ACC112 (cell line): ENCODE data around the gene ACP1.
A peak's percentile ranks its signal among the peaks of the same experiment; 100 is the strongest.

ENCODE experiments used
- H2AFZ ChIP-seq: fragments of 200-600 bp; sonication (generic); one replicate; pipeline ENCODE4 v1.6.0; 2017; ENCODE audit warnings: antibody characterized with exemption, low read length; ENCODE audit not compliant: unreplicated experiment
- H3K27ac ChIP-seq: fragments of 200-600 bp; sonication (generic); 2 replicates; pipeline ENCODE4 v1.5.1; 2014; ENCODE audit warnings: low read depth, mild to moderate bottlenecking, antibody characterized with exemption, low read length, moderate library complexity
- H3K27me3 ChIP-seq: fragments of 200-600 bp; sonication (generic); 2 replicates; pipeline ENCODE4 v1.6.1; 2014; ENCODE audit warnings: mild to moderate bottlenecking, antibody characterized with exemption, low read length, moderate library complexity, mixed read lengths; ENCODE audit not compliant: insufficient read depth
- H3K36me3 ChIP-seq: fragments of 200-600 bp; sonication (generic); 2 replicates; pipeline ENCODE4 v1.6.1; 2016; ENCODE audit warnings: mild to moderate bottlenecking, antibody characterized with exemption, low read length, moderate library complexity, mixed read lengths; ENCODE audit not compliant: insufficient read depth
- H3K4me1 ChIP-seq: fragments of 200-600 bp; sonication (generic); one replicate; pipeline ENCODE4 v1.6.1; 2016; ENCODE audit warnings: low read length, mixed read lengths; ENCODE audit not compliant: insufficient read depth, unreplicated experiment, control insufficient read depth
- H3K4me3 ChIP-seq: fragments of 200-600 bp; sonication (generic); 2 replicates; pipeline ENCODE4 v1.5.1; 2014; ENCODE audit warnings: mild to moderate bottlenecking, low read depth, low read length
- H3K79me2 ChIP-seq: fragments of 200-600 bp; sonication (generic); one replicate; pipeline ENCODE4 v1.6.0; 2016; ENCODE audit warnings: low read length; ENCODE audit not compliant: control insufficient read depth, unreplicated experiment, insufficient read depth

ACP1 gene

GRCh38 chr2:255195-255594, 9.6 kb upstream of the ACP1 start:
- Histone ChIP-seq H3K4me3 (no peak overlapping the region), H2AFZ (no peak overlapping the region), H3K79me2 (no peaks in the 10 kb centered on the region), H3K36me3 (peaks cover 8% of the 10 kb centered on the region), H3K27me3 (no peaks in the 10 kb centered on the region), H3K4me1 (no peaks in the 10 kb centered on the region), H3K27ac (no peak overlapping the region)

- no peak overlapping the region for H2AFZ ChIP-seq
- H3K36me3 ChIP-seq, result peaks cover 17% of the 10 kb centered on the region
- no peak overlapping the region for H3K4me3 ChIP-seq
- no peaks in the 10 kb centered on the region for H3K79me2 ChIP-seq
- no peaks in the 10 kb centered on the region for H3K27me3 ChIP-seq
- no peaks in the 10 kb centered on the region for H3K4me1 ChIP-seq
- no peak overlapping the region for H3K27ac ChIP-seq
Measured at GRCh38 chr2:256094-256493, 8.7 kb upstream of the ACP1 start.

GRCh38 chr2:257429-257828, 7.3 kb upstream of the ACP1 start:
- no peak overlapping the region for H2AFZ ChIP-seq
- H3K4me1 ChIP-seq, result no peaks in the 10 kb centered on the region

GRCh38 chr2:257842-258241, 6.9 kb upstream of the ACP1 start:
- Histone ChIP-seq H3K4me3 (no peak overlapping the region), H3K36me3 (peaks cover 18% of the 10 kb centered on the region), H3K27ac (no peak overlapping the region), H3K4me1 (no peaks in the 10 kb centered on the region), H3K27me3 (no peaks in the 10 kb centered on the region), H2AFZ (no peak overlapping the region), H3K79me2 (no peaks in the 10 kb centered on the region)

More at GRCh38 chr2:257429-257828, 7.3 kb upstream of the ACP1 start:
- Histone ChIP-seq H3K4me3 (no peak overlapping the region), H3K79me2 (no peaks in the 10 kb centered on the region), H3K27ac (no peak overlapping the region), H3K27me3 (no peaks in the 10 kb centered on the region), H3K36me3 (peaks cover 18% of the 10 kb centered on the region)

- peaks cover 9% of the 10 kb centered on the region for H3K79me2 ChIP-seq
- H3K27ac ChIP-seq, result no peak overlapping the region
- peaks cover 5% of the 10 kb centered on the region for H3K4me1 ChIP-seq
- H2AFZ ChIP-seq, result no peak overlapping the region
- no peaks in the 10 kb centered on the region for H3K27me3 ChIP-seq
- H3K4me3 ChIP-seq, result no peak overlapping the region
- peaks cover 18% of the 10 kb centered on the region for H3K36me3 ChIP-seq
Measured at GRCh38 chr2:258933-259332, 5.8 kb upstream of the ACP1 start.

- Histone ChIP-seq H3K27ac (no peak overlapping the region), H3K4me1 (peaks cover 5% of the 10 kb centered on the region), H3K4me3 (no peak overlapping the region), H2AFZ (no peak overlapping the region), H3K36me3 (peaks cover 18% of the 10 kb centered on the region), H3K27me3 (no peaks in the 10 kb centered on the region), H3K79me2 (peaks cover 10% of the 10 kb centered on the region)
Measured at GRCh38 chr2:259789-260331, 4.9 kb upstream of the ACP1 start.

- peaks cover 18% of the 10 kb centered on the region for H3K79me2 ChIP-seq
- no peak overlapping the region for H3K4me3 ChIP-seq
- H3K4me1 ChIP-seq, result peaks cover 5% of the 10 kb centered on the region
- no peaks in the 10 kb centered on the region for H3K27me3 ChIP-seq
- no peak overlapping the region for H2AFZ ChIP-seq
- peaks cover 18% of the 10 kb centered on the region for H3K36me3 ChIP-seq
- H3K27ac ChIP-seq, result no peak overlapping the region
Measured at GRCh38 chr2:260507-261161, 4.1 kb upstream of the ACP1 start.

GRCh38 chr2:262117-262516, 2.6 kb upstream of the ACP1 start:
- H3K36me3 ChIP-seq, result peaks cover 18% of the 10 kb centered on the region
- H3K4me3 ChIP-seq, result no peak overlapping the region
- H3K27ac ChIP-seq, result no peak overlapping the region
- peaks cover 18% of the 10 kb centered on the region for H3K4me1 ChIP-seq
- no peaks in the 10 kb centered on the region for H3K27me3 ChIP-seq
- H2AFZ ChIP-seq, result no peak overlapping the region
- H3K79me2 ChIP-seq, result peaks cover 33% of the 10 kb centered on the region

GRCh38 chr2:263022-263738, 1.6 kb upstream of the ACP1 start:
- H3K4me1 ChIP-seq, result peaks cover 19% of the 10 kb centered on the region
- H2AFZ ChIP-seq, result peak overlapping the region; percentile 86
- peaks cover 44% of the 10 kb centered on the region for H3K79me2 ChIP-seq
- no peaks in the 10 kb centered on the region for H3K27me3 ChIP-seq
- no peak overlapping the region for H3K27ac ChIP-seq
- peak overlapping the region; percentile 99 for H3K4me3 ChIP-seq
- H3K36me3 ChIP-seq, result peaks cover 18% of the 10 kb centered on the region

GRCh38 chr2:263774-264492, 814 bp upstream of the ACP1 start, which contains the start of gene SH3YL1:
Gene SH3YL1, minus strand, starts transcription at chr2:264032. Its CDS starts 48 bp downstream, at chr2:263984.
- Histone ChIP-seq H3K79me2 (peaks cover 51% of the 10 kb centered on the region), H3K27ac (peak within 1 kb of the TSS; percentile 51), H3K36me3 (peaks cover 16% of the 10 kb centered on the region), H3K27me3 (no peaks in the 10 kb centered on the region), H3K4me1 (peaks cover 25% of the 10 kb centered on the region), H3K4me3 (peak within 1 kb of the TSS; percentile 99), H2AFZ (peak within 1 kb of the TSS; percentile 93)
